Muscle layer of duodenum (tissue), 2 donors: ENCODE results near the gene RAF1.
"Not testable (repeated sequence)": the region's sequence is repeated elsewhere in the genome, so short reads cannot be mapped to it uniquely, and the experiment has no call there.

Experiments used
- H3K27ac ChIP-seq: one replicate; pipeline ENCODE4 v1.7.0; 2013; ENCODE audit warnings: mild to moderate bottlenecking, low read length
- H3K27me3 ChIP-seq: one replicate; pipeline ENCODE4 v1.7.0; 2013; ENCODE audit warnings: low read depth, mild to moderate bottlenecking, control low read depth, low read length
- H3K36me3 ChIP-seq, 2 donors: one replicate each; pipeline ENCODE4 v1.7.0; 2013; ENCODE audit warnings: low read length in 2 of 2, control low read depth in 1 of 2, mild to moderate bottlenecking in 1 of 2; ENCODE audit not compliant: insufficient read depth in 2 of 2, control insufficient read depth in 1 of 2
- H3K4me1 ChIP-seq, 2 donors: one replicate each; pipeline ENCODE4 v1.7.0; 2013; ENCODE audit warnings: low read length in 2 of 2, mild to moderate bottlenecking in 2 of 2, control low read depth in 1 of 2, moderate library complexity in 1 of 2; ENCODE audit not compliant: insufficient read depth in 2 of 2, control insufficient read depth in 1 of 2
- H3K4me3 ChIP-seq, 2 donors: one replicate each; pipeline ENCODE4 v1.7.0; 2013; ENCODE audit warnings: low read length in 2 of 2, low read depth in 1 of 2, mild to moderate bottlenecking in 1 of 2
- H3K9me3 ChIP-seq, 2 donors: one replicate each; pipeline ENCODE4 v1.7.0; 2013; ENCODE audit warnings: low read length in 2 of 2, control low read depth in 1 of 2, mild to moderate bottlenecking in 1 of 2; ENCODE audit not compliant: control insufficient read depth in 1 of 2
- donor health status: healthy.

Gene RAF1

DNA sequence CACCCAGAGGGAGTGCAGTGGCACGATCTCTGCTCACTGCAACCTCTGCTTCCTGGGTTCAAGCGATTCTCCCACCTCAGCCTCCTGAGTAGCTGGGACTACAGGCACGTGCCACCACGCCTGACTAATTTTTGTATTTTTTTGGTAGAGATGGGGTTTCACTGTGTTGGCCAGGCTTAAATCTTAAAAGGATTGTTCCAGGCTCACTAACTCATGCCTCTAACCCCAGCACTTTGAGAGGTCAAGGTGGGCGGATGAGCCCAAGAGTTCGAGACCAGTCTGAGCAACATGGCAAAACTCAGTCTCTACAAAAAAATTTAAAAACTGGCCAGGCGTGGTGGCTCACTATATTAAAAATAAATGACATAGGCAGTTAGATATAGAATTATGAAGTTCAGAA, 33.1 kb downstream of the RAF1 start:
- H3K27me3 ChIP-seq, H3K36me3 ChIP-seq, H3K9me3 ChIP-seq, H3K27ac ChIP-seq, H3K4me3 ChIP-seq: not testable (repeated sequence)
- H3K4me1 ChIP-seq = peaks cover 5 to 25% of the 10 kb centered on the region in 2 donors

DNA sequence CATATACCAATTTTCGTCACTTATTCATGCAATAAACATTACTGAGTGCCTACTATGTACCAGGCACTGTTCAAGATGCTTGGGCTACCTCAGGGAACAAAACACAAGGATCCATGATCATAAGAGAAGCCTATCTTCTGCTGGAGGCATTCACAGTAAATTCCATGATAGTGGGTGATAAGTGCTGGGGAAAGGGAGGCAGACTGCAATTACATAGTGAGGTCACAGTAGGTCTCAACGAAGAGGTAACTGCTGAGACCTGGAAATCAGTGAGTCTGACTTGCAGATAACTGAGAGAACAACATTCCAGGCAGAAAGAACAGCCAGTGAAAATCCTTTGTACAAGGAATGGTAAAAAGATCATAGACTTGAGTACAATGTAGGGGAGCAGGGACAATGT, 33.6 kb downstream of the RAF1 start:
- no peaks in the 10 kb centered on the region for H3K9me3 ChIP-seq
- peaks cover 5 to 25% of the 10 kb centered on the region in 2 donors for H3K4me1 ChIP-seq
- H3K4me3 ChIP-seq = no peak overlapping the region
- no peak overlapping the region for H3K27ac ChIP-seq
- no peaks in the 10 kb centered on the region for H3K27me3 ChIP-seq
- H3K36me3 ChIP-seq = no peaks in the 10 kb centered on the region

DNA sequence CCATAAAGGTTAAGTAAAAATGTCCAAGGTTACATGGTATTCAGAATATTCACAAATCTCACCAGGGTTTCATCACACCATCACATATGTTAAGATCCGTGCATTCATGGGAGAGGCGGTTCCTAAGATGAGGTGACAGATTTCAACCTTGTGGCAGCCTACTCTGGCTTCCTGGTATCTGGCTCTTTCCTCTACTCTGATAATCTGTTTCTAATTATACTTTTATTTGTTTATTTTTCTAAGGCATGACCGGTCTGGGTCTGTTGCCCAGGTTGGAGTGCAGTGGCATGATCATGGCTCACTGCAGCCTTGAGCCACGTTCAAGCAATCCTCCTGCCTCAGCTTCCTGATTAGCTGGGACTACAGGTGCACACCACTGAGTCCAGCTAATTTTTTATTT, 34.4 kb downstream of the RAF1 start:
- Histone ChIP-seq H3K27me3 (no peaks in the 10 kb centered on the region), H3K4me1 (peaks cover 5 to 26% of the 10 kb centered on the region in 2 donors), H3K27ac (no peak overlapping the region), H3K36me3 (no peaks in the 10 kb centered on the region), H3K9me3 (no peaks in the 10 kb centered on the region), H3K4me3 (no peak overlapping the region)

GRCh38 chr3:12628813-12629212, 35.1 kb downstream of the RAF1 start:
- Histone ChIP-seq H3K27ac (no peak overlapping the region), H3K36me3 (no peaks in the 10 kb centered on the region), H3K9me3 (no peaks in the 10 kb centered on the region), H3K27me3 (no peaks in the 10 kb centered on the region), H3K4me1 (peaks cover 5 to 28% of the 10 kb centered on the region in 2 donors), H3K4me3 (no peak overlapping the region)

DNA sequence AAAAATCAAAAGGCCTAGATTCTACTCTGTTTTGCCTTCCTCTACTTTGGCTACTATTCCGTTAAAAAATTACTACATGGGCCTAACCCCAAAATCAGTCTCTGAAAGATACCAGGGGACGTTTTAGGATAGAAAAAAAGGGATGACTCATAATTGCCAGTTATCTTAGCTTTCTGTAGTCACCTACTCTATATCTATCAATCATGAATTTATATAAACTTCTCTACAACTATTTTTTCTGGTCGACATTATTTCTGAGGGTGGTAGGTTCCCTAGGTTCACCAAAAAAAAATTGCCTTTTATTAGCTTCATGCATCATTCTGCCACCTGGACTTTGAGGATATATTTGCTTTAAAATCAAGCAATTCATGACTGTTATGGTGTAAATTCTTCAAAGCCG, 36.5 kb downstream of the RAF1 start:
- Histone ChIP-seq H3K27me3 (no peaks in the 10 kb centered on the region), H3K27ac (no peak overlapping the region)

DNA sequence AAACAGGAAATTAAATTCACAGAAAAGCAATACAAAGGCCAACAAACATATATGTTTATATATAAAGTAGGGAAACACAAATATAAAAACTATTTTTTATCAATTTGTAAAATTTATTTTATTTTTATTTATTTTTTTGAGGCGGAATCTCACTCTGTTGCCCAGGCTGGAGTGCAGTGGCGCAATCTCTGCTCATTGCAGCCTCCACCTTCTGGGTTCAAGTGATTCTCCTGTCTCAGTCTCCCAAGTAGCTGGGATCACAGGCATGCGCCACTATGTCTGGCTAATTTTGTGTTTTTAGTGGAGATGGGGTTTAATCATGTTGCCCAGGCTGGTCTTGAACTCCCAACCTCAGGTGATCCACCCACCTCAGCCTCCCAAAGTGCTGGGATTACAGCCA, 39.0 kb downstream of the RAF1 start:
- not testable (repeated sequence) for H3K36me3 ChIP-seq, H3K27ac ChIP-seq, H3K9me3 ChIP-seq, H3K4me3 ChIP-seq, H3K27me3 ChIP-seq
- H3K4me1 ChIP-seq = peaks cover 5 to 11% of the 10 kb centered on the region in 2 donors

More for the DNA sequence above, 36.5 kb downstream of the RAF1 start:
- Histone ChIP-seq H3K36me3 (no peaks in the 10 kb centered on the region), H3K9me3 (no peaks in the 10 kb centered on the region), H3K4me1 (peaks cover 5 to 24% of the 10 kb centered on the region in 2 donors), H3K4me3 (no peak overlapping the region)

GRCh38 chr3:12624056-12624455, 39.9 kb downstream of the RAF1 start:
- Histone ChIP-seq H3K27ac (no peak overlapping the region), H3K27me3 (no peaks in the 10 kb centered on the region), H3K4me1 (peaks cover 0 to 4% of the 10 kb centered on the region in 2 donors), H3K4me3 (no peak overlapping the region), H3K9me3 (no peaks in the 10 kb centered on the region), H3K36me3 (no peaks in the 10 kb centered on the region)

- Histone ChIP-seq H3K36me3 (peaks cover 6 to 13% of the 10 kb centered on the region in 2 donors), H3K9me3 (no peaks in the 10 kb centered on the region), H3K4me3 (no peak overlapping the region), H3K27ac (no peak overlapping the region), H3K27me3 (no peaks in the 10 kb centered on the region), H3K4me1 (peaks cover 0 to 4% of the 10 kb centered on the region in 2 donors)
Observed at GRCh38 chr3:12622335-12622734, 41.6 kb downstream of the RAF1 start.

- H3K4me1 ChIP-seq = peaks cover 0 to 4% of the 10 kb centered on the region in 2 donors
- no peak overlapping the region for H3K4me3 ChIP-seq
- H3K36me3 ChIP-seq = peaks cover 12 to 19% of the 10 kb centered on the region in 2 donors
- H3K27ac ChIP-seq = no peak overlapping the region
- H3K27me3 ChIP-seq = no peaks in the 10 kb centered on the region
- H3K9me3 ChIP-seq = no peaks in the 10 kb centered on the region
Observed at GRCh38 chr3:12620729-12621128, 43.2 kb downstream of the RAF1 start.

DNA sequence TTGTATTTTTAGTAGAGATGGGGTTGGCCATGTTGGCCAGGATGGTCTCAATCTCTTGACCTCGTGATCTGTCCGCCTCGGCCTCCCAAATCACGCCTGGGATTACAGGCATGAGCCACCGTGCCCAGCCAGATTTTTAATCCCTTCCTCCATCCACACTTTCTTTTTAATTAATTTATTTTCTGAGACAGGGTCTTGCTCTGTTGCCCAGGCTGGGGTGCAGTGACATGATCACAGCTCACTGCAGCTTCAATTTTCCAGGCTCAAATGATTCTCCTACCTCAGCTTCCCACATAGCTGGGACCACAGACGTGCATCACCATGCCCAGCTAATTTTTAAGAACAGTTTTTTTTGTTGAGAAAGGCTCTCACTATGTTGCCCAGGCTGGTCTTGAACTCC, 43.6 kb downstream of the RAF1 start:
- Histone ChIP-seq H3K9me3 (no peaks in the 10 kb centered on the region), H3K27ac (no peak overlapping the region), H3K36me3 (peaks cover 15 to 19% of the 10 kb centered on the region in 2 donors), H3K4me1 (peaks cover 0 to 4% of the 10 kb centered on the region in 2 donors), H3K27me3 (no peaks in the 10 kb centered on the region), H3K4me3 (no peak overlapping the region)

GRCh38 chr3:12618426-12618825, 45.5 kb downstream of the RAF1 start:
- H3K27ac ChIP-seq = no peak overlapping the region
- H3K4me1 ChIP-seq = peaks cover 0 to 5% of the 10 kb centered on the region in 2 donors
- H3K27me3 ChIP-seq = no peaks in the 10 kb centered on the region
- no peaks in the 10 kb centered on the region for H3K9me3 ChIP-seq
- peaks cover 19 to 22% of the 10 kb centered on the region in 2 donors for H3K36me3 ChIP-seq
- H3K4me3 ChIP-seq = no peak overlapping the region

DNA sequence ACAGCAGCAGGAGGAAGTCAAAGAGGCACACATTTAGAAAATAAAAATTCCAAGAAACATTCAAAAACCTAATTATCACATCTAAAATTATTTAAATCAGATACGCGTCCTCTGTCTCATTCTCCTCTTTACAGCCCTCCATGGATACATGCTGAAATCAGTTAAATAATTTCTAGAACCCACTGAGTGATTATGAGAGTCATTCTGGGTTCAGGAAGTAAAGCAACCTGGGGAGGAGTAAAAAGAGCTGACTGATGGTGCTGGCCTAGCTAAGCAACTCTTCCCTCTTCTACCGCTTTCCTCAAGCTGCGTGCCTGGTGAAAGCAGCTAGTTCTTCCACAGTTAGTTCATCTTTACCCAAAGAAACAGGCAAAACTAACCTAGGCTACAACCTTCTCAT, 48.7 kb downstream of the RAF1 start:
- Histone ChIP-seq H3K4me3 (no peak overlapping the region), H3K27me3 (no peaks in the 10 kb centered on the region), H3K4me1 (peaks cover 0 to 5% of the 10 kb centered on the region in 2 donors), H3K27ac (no peak overlapping the region), H3K36me3 (peaks cover 26 to 33% of the 10 kb centered on the region in 2 donors), H3K9me3 (no peaks in the 10 kb centered on the region)
